Inferior parietal cortex (tissue), 1 donor: ENCODE results near the gene EID1.

Source experiments
- DNase-seq: peaks from one replicate; pipeline ENCODE4 v3.0.0-alpha.2; 2016; ENCODE audit errors: extremely low spot score

The EID1 gene

GRCh38 chr15:48868536-48868935, 9.4 kb upstream of the EID1 start:
- DNase-seq: no peak

GRCh38 chr15:48869966-48870365, 8.0 kb upstream of the EID1 start:
- DNase-seq: no peak

GRCh38 chr15:48871542-48871941, 6.4 kb upstream of the EID1 start:
- DNase-seq: no peak

GRCh38 chr15:48872632-48873031, 5.3 kb upstream of the EID1 start:
- no peak for DNase-seq

- no peak for DNase-seq
These were observed 2.5 kb upstream of the EID1 start for GRCh38 chr15:48875241-48875960.

GRCh38 chr15:48876057-48876456, 1.9 kb upstream of the EID1 start:
- no peak for DNase-seq

GRCh38 chr15:48880070-48880634, 2.2 kb downstream of the EID1 start:
- DNase-seq: no peak

- DNase-seq: no peak
These were observed 5.8 kb downstream of the EID1 start for GRCh38 chr15:48883699-48884098.

- DNase-seq: no peak
These were observed 9.2 kb downstream of the EID1 start for GRCh38 chr15:48887144-48887543.

- no peak for DNase-seq
These were observed 10.3 kb downstream of the EID1 start for GRCh38 chr15:48888191-48888590.

- no peak for DNase-seq
These were observed 10.9 kb downstream of the EID1 start for GRCh38 chr15:48888836-48889235.

GRCh38 chr15:48889925-48890324, 12.0 kb downstream of the EID1 start:
- no peak for DNase-seq

GRCh38 chr15:48890375-48890972, 12.5 kb downstream of the EID1 start:
- no peak for DNase-seq

GRCh38 chr15:48891232-48891765, 13.4 kb downstream of the EID1 start:
- no peak for DNase-seq

- DNase-seq: no peak
These were observed 15.4 kb downstream of the EID1 start for GRCh38 chr15:48893311-48893710.

GRCh38 chr15:48896869-48897814, 19.2 kb downstream of the EID1 start:
- DNase-seq: peak; percentile 64

GRCh38 chr15:48898032-48898431, 20.1 kb downstream of the EID1 start:
- no peak for DNase-seq

- DNase-seq: no peak
These were observed 20.5 kb downstream of the EID1 start for GRCh38 chr15:48898446-48898845.

GRCh38 chr15:48899793-48900192, 21.9 kb downstream of the EID1 start:
- DNase-seq: no peak

GRCh38 chr15:48904758-48905157, 26.8 kb downstream of the EID1 start:
- no peak for DNase-seq

GRCh38 chr15:48905216-48905615, 27.3 kb downstream of the EID1 start:
- no peak for DNase-seq

- no peak for DNase-seq
These were observed 27.9 kb downstream of the EID1 start for GRCh38 chr15:48905847-48906246.
